Thymus (tissue), 11 donors: ENCODE data around the gene STX5. TPM values are rescaled to one million over a fixed set of nuclear protein-coding genes. Genes with fewer than 3 reads are reported as not detected.
"Not testable (repeated sequence)": the region's sequence is repeated elsewhere in the genome, so short reads cannot be mapped to it uniquely, and the experiment has no call there.

ENCODE experiments used
- DNase-seq, 9 donors: peaks; one replicate each; pipeline ENCODE4 v3.0.0-alpha.2; 2013; ENCODE audit warnings: low spot score in 9 of 9, low read depth in 6 of 9, missing footprints in 1 of 9
- H3K27ac ChIP-seq, 2 donors: one replicate each; pipeline ENCODE4 v1.5.1; 2013; ENCODE audit warnings: control low read depth in 1 of 2, low read depth in 1 of 2, low read length in 1 of 2, mild to moderate bottlenecking in 1 of 2, moderate library complexity in 1 of 2
- H3K27me3 ChIP-seq, 2 donors: one replicate each; pipeline ENCODE4 v1.5.1; 2013; ENCODE audit warnings: low read length in 1 of 2; ENCODE audit not compliant: control insufficient read depth in 2 of 2, insufficient read depth in 1 of 2
- H3K36me3 ChIP-seq, 2 donors: one replicate each; pipeline ENCODE4 v1.5.1; 2013; ENCODE audit warnings: low read length in 1 of 2, mild to moderate bottlenecking in 1 of 2, moderate library complexity in 1 of 2; ENCODE audit not compliant: control insufficient read depth in 2 of 2, insufficient read depth in 2 of 2
- H3K4me1 ChIP-seq, 2 donors: one replicate each; pipeline ENCODE4 v1.5.1; 2013; ENCODE audit warnings: low read length in 2 of 2; ENCODE audit not compliant: control insufficient read depth in 2 of 2, insufficient read depth in 2 of 2
- H3K4me3 ChIP-seq, 2 donors: one replicate each; pipeline ENCODE4 v1.5.1; 2013; ENCODE audit warnings: low read length in 2 of 2, control low read depth in 1 of 2, mild to moderate bottlenecking in 1 of 2
- H3K9me3 ChIP-seq, 2 donors: one replicate each; pipeline ENCODE4 v1.5.1; 2013; ENCODE audit warnings: low read length in 1 of 2, mild to moderate bottlenecking in 1 of 2; ENCODE audit not compliant: control insufficient read depth in 2 of 2, insufficient read depth in 1 of 2
- WGBS: extraction: QIAGEN DNeasy Blood & Tissue Kit; methylation state at CpG from one replicate; pipeline ENCODE4 v1.1.7; 2013; 5-methylcytosine and 5-hydroxymethylcytosine counted together
- polyA plus RNA-seq: library from polyadenylated mRNA; stranded (reverse); fragments of 200-250 nt; gene quantifications from one replicate; pipeline ENCODE4 v1.2.3, GENCODE V29; 2013
- total RNA-seq: library from RNA; stranded (reverse); fragments of 120-200 nt; gene quantifications from one replicate; pipeline ENCODE4 v1.2.4, GENCODE V29; 2013
- donor health status: healthy.

Gene STX5
- total and polyA plus RNA-seq, 2 donors = 30.0 to 31.2 TPM

GRCh38 chr11:62839050-62839945 is 7.4 kb upstream of the STX5 start, which contains the start of gene WDR74:
TSS of gene WDR74 (minus strand) at chr11:62839590. CDS start at chr11:62839570, 20 bp downstream.
- DNase-seq = peak; percentile 86 to 97 (median 93)
- peaks cover 9 to 27% of the 10 kb centered on the region in 2 donors for H3K4me1 ChIP-seq

GRCh38 chr11:62835336-62835735 is 3.5 kb upstream of the STX5 start:
- 92% methylated on average over 8 of the region's 8 CpGs for WGBS
- H3K4me1 ChIP-seq = peaks cover 18 to 27% of the 10 kb centered on the region in 2 donors
- no peaks in the 10 kb centered on the region for H3K27me3 ChIP-seq
- H3K9me3 ChIP-seq = no peaks in the 10 kb centered on the region
- H3K27ac ChIP-seq = no peak overlapping the region
- no peak for DNase-seq
- H3K36me3 ChIP-seq = peaks cover 24 to 34% of the 10 kb centered on the region in 2 donors
- H3K4me3 ChIP-seq = no peak overlapping the region

More at GRCh38 chr11:62839050-62839945, 7.4 kb upstream of the STX5 start, which contains the start of gene WDR74:
- Histone ChIP-seq H3K27me3 (no peaks in the 10 kb centered on the region), H3K9me3 (no peaks in the 10 kb centered on the region), H3K4me3 (peak within 1 kb of the TSS; percentile 70 to 85), H3K36me3 (peaks cover 15 to 23% of the 10 kb centered on the region in 2 donors), H3K27ac (peak within 1 kb of the TSS; percentile 98 to 99)
- under 1% methylated on average over 62 of the region's 62 CpGs for WGBS

- DNase-seq = no peak
- H3K27ac ChIP-seq = peak within 1 kb of the TSS; percentile 95 to 99
- peaks cover 15 to 20% of the 10 kb centered on the region in 2 donors for H3K4me1 ChIP-seq
- H3K27me3 ChIP-seq = no peaks in the 10 kb centered on the region
- peaks cover 24 to 37% of the 10 kb centered on the region in 2 donors for H3K36me3 ChIP-seq
- no peaks in the 10 kb centered on the region for H3K9me3 ChIP-seq
- WGBS = 30% methylated on average over 40 of the region's 40 CpGs
- peak within 1 kb of the TSS; percentile 74 to 98 for H3K4me3 ChIP-seq
Observed at GRCh38 chr11:62832336-62833234, 734 bp upstream of the STX5 start, which contains the start of gene TEX54. TSS of gene TEX54 (minus strand) at chr11:62832841.

GRCh38 chr11:62830904-62831519 is 839 bp downstream of the STX5 start:
- peaks cover 34 to 39% of the 10 kb centered on the region in 2 donors for H3K36me3 ChIP-seq
- 1% methylated on average over 33 of the region's 33 CpGs for WGBS
- peak overlapping the region; percentile 74 to 98 for H3K4me3 ChIP-seq
- peaks cover 15 to 20% of the 10 kb centered on the region in 2 donors for H3K4me1 ChIP-seq
- peak in 1 of 9 donors; percentile 22 for DNase-seq
- H3K27ac ChIP-seq = peak overlapping the region; percentile 94 to 95
- no peaks in the 10 kb centered on the region for H3K9me3 ChIP-seq
- no peaks in the 10 kb centered on the region for H3K27me3 ChIP-seq

- H3K27me3 ChIP-seq, DNase-seq: not testable (repeated sequence)
- peaks cover 15 to 18% of the 10 kb centered on the region in 2 donors for H3K4me1 ChIP-seq
Observed at GRCh38 chr11:62828130-62828529, 3.7 kb downstream of the STX5 start.

GRCh38 chr11:62823677-62824076 is 8.2 kb downstream of the STX5 start:
- no peak for DNase-seq
- Histone ChIP-seq H3K4me3 (no peak overlapping the region), H3K27ac (no peak overlapping the region), H3K36me3 (peaks cover 70 to 71% of the 10 kb centered on the region in 2 donors), H3K9me3 (no peaks in the 10 kb centered on the region), H3K4me1 (no peaks in the 10 kb centered on the region), H3K27me3 (no peaks in the 10 kb centered on the region)
- 97% methylated on average over 3 of the region's 3 CpGs for WGBS

More at GRCh38 chr11:62828130-62828529, 3.7 kb downstream of the STX5 start:
- 98% methylated on average over 8 of the region's 8 CpGs for WGBS
- H3K9me3 ChIP-seq, H3K27ac ChIP-seq, H3K4me3 ChIP-seq: not testable (repeated sequence)
- H3K36me3 ChIP-seq = peaks cover 39% of the 10 kb centered on the region in 2 donors

- Histone ChIP-seq H3K27ac (no peak overlapping the region), H3K36me3 (peaks cover 25 to 41% of the 10 kb centered on the region in 2 donors), H3K9me3 (no peaks in the 10 kb centered on the region), H3K4me3 (no peak overlapping the region), H3K27me3 (no peaks in the 10 kb centered on the region), H3K4me1 (no peaks in the 10 kb centered on the region)
- 96% methylated on average over 4 of the region's 4 CpGs for WGBS
- no peak for DNase-seq
Observed at GRCh38 chr11:62817129-62817528, 14.7 kb downstream of the STX5 start.

- H3K4me3 ChIP-seq = no peak overlapping the region
Observed at GRCh38 chr11:62816557-62816956, 15.3 kb downstream of the STX5 start.

More at GRCh38 chr11:62816557-62816956, 15.3 kb downstream of the STX5 start:
- Histone ChIP-seq H3K27ac (no peak overlapping the region), H3K9me3 (no peaks in the 10 kb centered on the region), H3K27me3 (no peaks in the 10 kb centered on the region), H3K36me3 (peaks cover 21 to 39% of the 10 kb centered on the region in 2 donors), H3K4me1 (no peaks in the 10 kb centered on the region)
- WGBS = 99% methylated on average over 8 of the region's 8 CpGs
- no peak for DNase-seq
